Measurements from ENCODE around the gene ZFAND3. TPM values are rescaled to one million over a fixed set of nuclear protein-coding genes. Genes with fewer than 3 reads are reported as not detected.

ZFAND3 gene
- total and polyA plus RNA-seq, 10 of the 15 experiments (the other 5 are each of a cell fraction or from before 2014, with no cell fraction given) = 0.90 to 34.4 (median 16.3) TPM

DNA sequence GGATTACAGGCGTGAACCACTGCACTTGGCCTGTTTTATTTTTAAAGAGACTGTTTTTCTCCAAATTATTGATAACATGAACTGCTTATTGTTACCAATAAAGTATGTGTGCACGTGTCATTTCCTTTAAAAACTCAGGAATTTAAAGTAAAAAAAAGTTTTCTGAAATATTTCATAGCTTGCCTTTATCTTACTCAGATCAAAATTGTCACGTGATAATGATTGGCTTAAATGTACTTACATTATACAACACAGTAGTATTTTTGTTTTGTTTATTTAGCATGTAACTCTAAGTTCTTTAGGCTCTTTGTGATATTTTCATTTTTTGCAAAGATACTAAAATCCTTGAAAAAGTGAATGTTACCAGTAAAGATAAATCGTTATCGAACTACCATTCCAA is 174.1 kb downstream of the ZFAND3 start:
- ChIA-PET SMC1A (ENCODE audit: uncharacterized antibody, unreplicated experiment) (interaction anchor here (0.9 to 1.6 kb wide), 6 partner anchors 9 to 203 kb away, joined by 3 to 6 read pairs (median 4); no protein-coding TSS in a partner anchor), CTCF (interaction anchor here (1.4 kb wide), 1 partner anchor 65 kb away, joined by 3 read pairs; no protein-coding TSS in a partner anchor), POLR2A (interaction anchor here (0.6 kb wide), 1 partner anchor 16 kb away, joined by 3 read pairs; no protein-coding TSS in a partner anchor), RAD21 (ENCODE audit: unreplicated experiment) (no interaction called here)
- H3K27me3 ChIP-seq (replicated peaks in 1 of 2; ENCODE audit: control insufficient read depth in 2 of 2, insufficient read depth in 2 of 2, low read length in 1 of 2) = no peaks in the 10 kb centered on the region
- DNase-seq (ENCODE audit: low read depth, low spot score) = no peak
- H3K36me3 ChIP-seq (ENCODE audit: control insufficient read depth in 2 of 2, insufficient read depth in 2 of 2, low read length in 1 of 2) = no peaks in the 10 kb centered on the region
- WGBS (ENCODE audit: insufficient coverage, insufficient replicate concordance, low lambda C conversion rate, missing lambda C conversion rate) = over 99% methylated on average over 5 of the region's 5 CpGs
- peaks cover 6% of the 10 kb centered on the region; the same call in 1 of the 2 replicates for H3K4me1 ChIP-seq (ENCODE audit: control insufficient read depth, insufficient read depth, low read length)
- TF ChIP-seq ZNF217 (IDR thresholded peaks at IDR 0.05) (no peak), HCFC1 (IDR thresholded peaks at IDR 0.05; ENCODE audit: low read length) (no peak), IKZF2 (IDR thresholded peaks at IDR 0.05) (no peak), IKZF1 (conservative IDR thresholded peaks at IDR 0.05) (no peak), ZSCAN29 (IDR thresholded peaks at IDR 0.05) (no peak), KLF5 (IDR thresholded peaks at IDR 0.05; ENCODE audit: partially characterized antibody) (no peak), MEF2A (IDR thresholded peaks at IDR 0.05; ENCODE audit: insufficient read depth, low read depth, low read length) (no peak), NR2F1 (conservative IDR thresholded peaks at IDR 0.05) (no peak), ASH2L (IDR thresholded peaks at IDR 0.05; ENCODE audit: borderline replicate concordance, low read depth) (no peak)
- TF ChIP-seq, protein P1, sequence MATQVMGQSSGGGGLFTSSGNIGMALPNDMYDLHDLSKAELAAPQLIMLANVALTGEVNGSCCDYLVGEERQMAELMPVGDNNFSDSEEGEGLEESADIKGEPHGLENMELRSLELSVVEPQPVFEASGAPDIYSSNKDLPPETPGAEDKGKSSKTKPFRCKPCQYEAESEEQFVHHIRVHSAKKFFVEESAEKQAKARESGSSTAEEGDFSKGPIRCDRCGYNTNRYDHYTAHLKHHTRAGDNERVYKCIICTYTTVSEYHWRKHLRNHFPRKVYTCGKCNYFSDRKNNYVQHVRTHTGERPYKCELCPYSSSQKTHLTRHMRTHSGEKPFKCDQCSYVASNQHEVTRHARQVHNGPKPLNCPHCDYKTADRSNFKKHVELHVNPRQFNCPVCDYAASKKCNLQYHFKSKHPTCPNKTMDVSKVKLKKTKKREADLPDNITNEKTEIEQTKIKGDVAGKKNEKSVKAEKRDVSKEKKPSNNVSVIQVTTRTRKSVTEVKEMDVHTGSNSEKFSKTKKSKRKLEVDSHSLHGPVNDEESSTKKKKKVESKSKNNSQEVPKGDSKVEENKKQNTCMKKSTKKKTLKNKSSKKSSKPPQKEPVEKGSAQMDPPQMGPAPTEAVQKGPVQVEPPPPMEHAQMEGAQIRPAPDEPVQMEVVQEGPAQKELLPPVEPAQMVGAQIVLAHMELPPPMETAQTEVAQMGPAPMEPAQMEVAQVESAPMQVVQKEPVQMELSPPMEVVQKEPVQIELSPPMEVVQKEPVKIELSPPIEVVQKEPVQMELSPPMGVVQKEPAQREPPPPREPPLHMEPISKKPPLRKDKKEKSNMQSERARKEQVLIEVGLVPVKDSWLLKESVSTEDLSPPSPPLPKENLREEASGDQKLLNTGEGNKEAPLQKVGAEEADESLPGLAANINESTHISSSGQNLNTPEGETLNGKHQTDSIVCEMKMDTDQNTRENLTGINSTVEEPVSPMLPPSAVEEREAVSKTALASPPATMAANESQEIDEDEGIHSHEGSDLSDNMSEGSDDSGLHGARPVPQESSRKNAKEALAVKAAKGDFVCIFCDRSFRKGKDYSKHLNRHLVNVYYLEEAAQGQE (IDR thresholded peaks at IDR 0.05; ENCODE audit: low read depth, low read length) = no peak
- TF ChIP-seq, protein P2, sequence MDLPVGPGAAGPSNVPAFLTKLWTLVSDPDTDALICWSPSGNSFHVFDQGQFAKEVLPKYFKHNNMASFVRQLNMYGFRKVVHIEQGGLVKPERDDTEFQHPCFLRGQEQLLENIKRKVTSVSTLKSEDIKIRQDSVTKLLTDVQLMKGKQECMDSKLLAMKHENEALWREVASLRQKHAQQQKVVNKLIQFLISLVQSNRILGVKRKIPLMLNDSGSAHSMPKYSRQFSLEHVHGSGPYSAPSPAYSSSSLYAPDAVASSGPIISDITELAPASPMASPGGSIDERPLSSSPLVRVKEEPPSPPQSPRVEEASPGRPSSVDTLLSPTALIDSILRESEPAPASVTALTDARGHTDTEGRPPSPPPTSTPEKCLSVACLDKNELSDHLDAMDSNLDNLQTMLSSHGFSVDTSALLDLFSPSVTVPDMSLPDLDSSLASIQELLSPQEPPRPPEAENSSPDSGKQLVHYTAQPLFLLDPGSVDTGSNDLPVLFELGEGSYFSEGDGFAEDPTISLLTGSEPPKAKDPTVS (IDR thresholded peaks at IDR 0.05; ENCODE audit: low read depth, low read length) = no peak
- TF ChIP-seq, protein P3, sequence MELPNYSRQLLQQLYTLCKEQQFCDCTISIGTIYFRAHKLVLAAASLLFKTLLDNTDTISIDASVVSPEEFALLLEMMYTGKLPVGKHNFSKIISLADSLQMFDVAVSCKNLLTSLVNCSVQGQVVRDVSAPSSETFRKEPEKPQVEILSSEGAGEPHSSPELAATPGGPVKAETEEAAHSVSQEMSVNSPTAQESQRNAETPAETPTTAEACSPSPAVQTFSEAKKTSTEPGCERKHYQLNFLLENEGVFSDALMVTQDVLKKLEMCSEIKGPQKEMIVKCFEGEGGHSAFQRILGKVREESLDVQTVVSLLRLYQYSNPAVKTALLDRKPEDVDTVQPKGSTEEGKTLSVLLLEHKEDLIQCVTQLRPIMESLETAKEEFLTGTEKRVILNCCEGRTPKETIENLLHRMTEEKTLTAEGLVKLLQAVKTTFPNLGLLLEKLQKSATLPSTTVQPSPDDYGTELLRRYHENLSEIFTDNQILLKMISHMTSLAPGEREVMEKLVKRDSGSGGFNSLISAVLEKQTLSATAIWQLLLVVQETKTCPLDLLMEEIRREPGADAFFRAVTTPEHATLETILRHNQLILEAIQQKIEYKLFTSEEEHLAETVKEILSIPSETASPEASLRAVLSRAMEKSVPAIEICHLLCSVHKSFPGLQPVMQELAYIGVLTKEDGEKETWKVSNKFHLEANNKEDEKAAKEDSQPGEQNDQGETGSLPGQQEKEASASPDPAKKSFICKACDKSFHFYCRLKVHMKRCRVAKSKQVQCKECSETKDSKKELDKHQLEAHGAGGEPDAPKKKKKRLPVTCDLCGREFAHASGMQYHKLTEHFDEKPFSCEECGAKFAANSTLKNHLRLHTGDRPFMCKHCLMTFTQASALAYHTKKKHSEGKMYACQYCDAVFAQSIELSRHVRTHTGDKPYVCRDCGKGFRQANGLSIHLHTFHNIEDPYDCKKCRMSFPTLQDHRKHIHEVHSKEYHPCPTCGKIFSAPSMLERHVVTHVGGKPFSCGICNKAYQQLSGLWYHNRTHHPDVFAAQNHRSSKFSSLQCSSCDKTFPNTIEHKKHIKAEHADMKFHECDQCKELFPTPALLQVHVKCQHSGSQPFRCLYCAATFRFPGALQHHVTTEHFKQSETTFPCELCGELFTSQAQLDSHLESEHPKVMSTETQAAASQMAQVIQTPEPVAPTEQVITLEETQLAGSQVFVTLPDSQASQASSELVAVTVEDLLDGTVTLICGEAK (IDR thresholded peaks at IDR 0.05; ENCODE audit: borderline replicate concordance) = no peak
- in situ Hi-C loops (cut with MboI) = no loop called here
- H3K4me2 ChIP-seq (ENCODE audit: control insufficient read depth, insufficient read depth) = no peak overlapping the region
- peak; percentile 18 for FAIRE-seq
- BruUV-seq (replicated peaks) = no TSS peak
- peaks cover 20% of the 10 kb centered on the region for H3K79me2 ChIP-seq (ENCODE audit: control insufficient read depth, insufficient read depth, low read length)
- no peak for ATAC-seq
- no peaks in the 10 kb centered on the region for H3K9me3 ChIP-seq (replicated peaks; ENCODE audit: control insufficient read depth, insufficient read depth, low read length)
- no peak overlapping the region for H3K27ac ChIP-seq (ENCODE audit: control insufficient read depth, insufficient read depth)
- H4K20me1 ChIP-seq (ENCODE audit: control insufficient read depth, insufficient read depth) = no peaks in the 10 kb centered on the region
- intact Hi-C loops (cut with micrococcal nuclease; ENCODE audit: unreplicated experiment) = no loop called here
- no peak overlapping the region for H2AFZ ChIP-seq (ENCODE audit: control insufficient read depth, low read depth, low read length)
- H3K4me3 ChIP-seq = no peak overlapping the region
- H3K9ac ChIP-seq (ENCODE audit: control insufficient read depth, insufficient read depth, low read length) = no peak overlapping the region
